GM23338 (cell line): ENCODE data around the gene ASPSCR1. TPM values are rescaled to one million over a fixed set of nuclear protein-coding genes. Genes with fewer than 3 reads are reported as not detected.

Source experiments
- ATAC-seq: fragments of 200-7000 bp; cut with Tn5 transposase; 3 replicates; pipeline ENCODE4 v1.9.1; 2020
- DNase-seq: peaks from one replicate; pipeline ENCODE4 v3.0.0-alpha.2; 2015; ENCODE audit warnings: low spot score
- H2AFZ ChIP-seq: fragments of 200-600 bp; sonication (generic); 2 replicates; pipeline ENCODE4 v1.8.0; 2016; ENCODE audit warnings: antibody characterized with exemption, mild to moderate bottlenecking, moderate library complexity
- H3F3A ChIP-seq: fragments of 200-600 bp; sonication (generic); replicated peaks from 2 replicates; pipeline ENCODE4 v1.8.0; 2017; ENCODE audit warnings: antibody characterized with exemption, mixed run types, low read depth
- H3K27ac ChIP-seq: fragments of 200-600 bp; sonication (generic); 2 replicates; pipeline ENCODE4 v1.6.1; 2016; ENCODE audit warnings: low read depth
- H3K27me3 ChIP-seq: fragments of 200-600 bp; sonication (generic); 2 replicates; pipeline ENCODE4 v1.8.0; 2016; ENCODE audit warnings: mild to moderate bottlenecking, mixed run types, moderate library complexity; ENCODE audit not compliant: insufficient read depth
- H3K36me3 ChIP-seq: fragments of 200-600 bp; sonication (generic); 2 replicates; pipeline ENCODE4 v1.8.0; 2016; ENCODE audit warnings: mild to moderate bottlenecking; ENCODE audit not compliant: insufficient read depth
- H3K4me1 ChIP-seq: fragments of 200-600 bp; sonication (generic); 2 replicates; pipeline ENCODE4 v1.8.0; 2016; ENCODE audit warnings: mild to moderate bottlenecking, moderate library complexity; ENCODE audit not compliant: insufficient read depth
- H3K4me2 ChIP-seq: fragments of 200-600 bp; sonication (generic); 2 replicates; pipeline ENCODE4 v1.7.1; 2017; ENCODE audit warnings: mixed run types
- H3K4me3 ChIP-seq: fragments of 200-600 bp; sonication (generic); 2 replicates; pipeline ENCODE4 v1.6.1; 2016; ENCODE audit warnings: mixed run types
- H3K79me2 ChIP-seq: fragments of 200-600 bp; sonication (generic); replicated peaks from 2 replicates; pipeline ENCODE4 v1.8.0; 2017; ENCODE audit warnings: mild to moderate bottlenecking; ENCODE audit not compliant: insufficient read depth
- H3K9me2 ChIP-seq: fragments of 200-600 bp; sonication (generic); 2 replicates; pipeline ENCODE4 v1.8.0; 2017; ENCODE audit not compliant: insufficient read depth
- H4K20me1 ChIP-seq: fragments of 200-600 bp; sonication (generic); replicated peaks from 2 replicates; pipeline ENCODE4 v1.8.0; 2017; ENCODE audit warnings: mild to moderate bottlenecking; ENCODE audit not compliant: insufficient read depth
- H3K27ac Mint-ChIP-seq: 2 replicates; pipeline ENCODE4 v1.8.0; 2020; ENCODE audit warnings: inconsistent platforms, mild to moderate bottlenecking, moderate library complexity, mixed read lengths
- H3K27me3 Mint-ChIP-seq: 3 replicates; pipeline ENCODE4 v1.8.0; 2022; ENCODE audit warnings: low read depth, mild to moderate bottlenecking, moderate library complexity, mixed read lengths, inconsistent platforms; ENCODE audit not compliant: insufficient read depth, poor library complexity
- H3K36me3 Mint-ChIP-seq: 3 replicates; pipeline ENCODE4 v1.8.0; 2021; ENCODE audit warnings: low read depth, mild to moderate bottlenecking, inconsistent platforms, moderate library complexity, mixed read lengths
- H3K4me1 Mint-ChIP-seq: 3 replicates; pipeline ENCODE4 v1.8.0; 2020; ENCODE audit warnings: mild to moderate bottlenecking, inconsistent platforms, mixed read lengths
- H3K4me3 Mint-ChIP-seq: 3 replicates; pipeline ENCODE4 v1.8.0; 2021; ENCODE audit warnings: moderate library complexity, mild to moderate bottlenecking, inconsistent platforms, mixed read lengths
- H3K9me3 Mint-ChIP-seq: 3 replicates; pipeline ENCODE4 v1.8.0; 2020; ENCODE audit warnings: moderate library complexity, mild to moderate bottlenecking, inconsistent platforms, mixed read lengths
- ETS1 ChIP-seq: IDR thresholded peaks from 2 replicates; pipeline ENCODE4 v1.6.1; 2016; ENCODE audit warnings: antibody characterized with exemption
- EZH2 ChIP-seq: fragments of 200-600 bp; sonication (generic); IDR thresholded peaks from one replicate; pipeline ENCODE4 v1.8.0; 2017; ENCODE audit warnings: antibody characterized with exemption, mild to moderate bottlenecking, low read depth; ENCODE audit not compliant: unreplicated experiment
- NANOG ChIP-seq: IDR thresholded peaks from 2 replicates; pipeline ENCODE4 v1.6.1; 2016; ENCODE audit warnings: antibody characterized with exemption, borderline replicate concordance
- POLR2AphosphoS5 ChIP-seq: IDR thresholded peaks from 2 replicates; pipeline ENCODE4 v1.6.1; 2016; ENCODE audit warnings: antibody characterized with exemption, low read depth
- REST ChIP-seq: IDR thresholded peaks from one replicate; pipeline ENCODE4 v1.6.1; 2018; ENCODE audit warnings: antibody characterized with exemption; ENCODE audit not compliant: unreplicated experiment
- STAT1 ChIP-seq: IDR thresholded peaks from one replicate; pipeline ENCODE4 v1.6.1; 2016; ENCODE audit warnings: antibody characterized with exemption; ENCODE audit not compliant: unreplicated experiment
- ZNF331 ChIP-seq: fragments of 250-450 bp; sonication (Bioruptor Pico); IDR thresholded peaks from 2 replicates; pipeline ENCODE4 v1.5.0; 2020; ENCODE audit warnings: low read depth, mild to moderate bottlenecking, moderate library complexity
- ZNF462 ChIP-seq: fragments of 250-450 bp; sonication (Bioruptor Pico); IDR thresholded peaks from 2 replicates; pipeline ENCODE4 v1.5.0; 2020; ENCODE audit warnings: mild to moderate bottlenecking, moderate library complexity
- polyA plus RNA-seq: library from polyadenylated mRNA; unstranded; fragments of >200 nt; fragmentation: Nextera tagmentation; extraction: Ambion mirVana; gene quantifications from 2 replicates; pipeline ENCODE4 v1.2.1, GENCODE V29; 2016
- total RNA-seq: library from RNA; depleted of rRNA; stranded (reverse); fragments of >200 nt; shearing (Covaris generic); gene quantifications from 2 replicates; pipeline ENCODE4 v1.2.3, GENCODE V29; 2014

The ASPSCR1 gene
- total and polyA plus RNA-seq, 2 experiments from 2014 or later = 44.2 to 46.9 TPM

DNA sequence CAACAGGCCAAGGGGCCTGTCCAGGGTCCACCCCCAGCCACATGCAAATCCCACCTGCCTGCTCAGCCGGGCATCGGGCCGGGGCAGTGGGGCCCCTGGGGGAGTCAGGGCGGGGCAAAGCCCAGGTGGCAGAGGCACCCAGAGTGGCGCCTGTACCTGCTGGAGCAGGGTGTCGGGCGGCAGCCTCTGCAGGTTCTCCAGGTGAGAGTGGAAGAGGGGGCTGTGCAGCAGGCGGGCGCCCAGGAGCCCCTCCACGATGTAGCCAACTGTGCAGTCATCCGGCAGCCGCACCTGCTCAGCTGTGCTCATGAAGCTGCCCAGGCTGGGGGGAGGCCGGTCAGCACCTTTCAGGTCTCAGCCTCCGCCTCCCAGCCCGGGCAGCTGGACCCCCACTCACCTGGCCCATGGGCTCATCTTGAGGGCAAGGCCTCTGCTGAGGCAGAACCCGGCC is 72.1 kb downstream of the ASPSCR1 start:
- H3K79me2 ChIP-seq = peaks cover 9% of the 10 kb centered on the region; the same call in 1 of the 2 replicates
- no peak overlapping the region for H3K4me2 ChIP-seq
- no peak overlapping the region for H3K27ac Mint-ChIP-seq
- no peak overlapping the region for H3K4me3 ChIP-seq
- peaks cover 11% of the 10 kb centered on the region for H3K27me3 Mint-ChIP-seq
- 0 out of 2 replicates have a peak, but pooled peaks cover 6% of the 10 kb centered on the region for H3F3A ChIP-seq
- no peaks in the 10 kb centered on the region for H3K36me3 ChIP-seq
- peaks cover 8% of the 10 kb centered on the region; the same call in 1 of the 2 replicates for H4K20me1 ChIP-seq
- TF ChIP-seq ETS1 (no peak), ZNF462 (CRISPR knock-in tag) (no peak), POLR2AphosphoS5 (no peak), ZNF331 (CRISPR knock-in tag) (no peak), EZH2 (no peak), NANOG (no peak), STAT1 (no peak), REST (no peak)
- no peaks in the 10 kb centered on the region for H3K4me1 ChIP-seq
- H3K4me3 Mint-ChIP-seq = no peak overlapping the region
- no peaks in the 10 kb centered on the region for H3K9me2 ChIP-seq
- H3K9me3 Mint-ChIP-seq = no peaks in the 10 kb centered on the region
- no peaks in the 10 kb centered on the region for H3K27me3 ChIP-seq
- H3K36me3 Mint-ChIP-seq = peaks cover 8% of the 10 kb centered on the region
- no peak for ATAC-seq
- DNase-seq = no peak
- H2AFZ ChIP-seq = no peak overlapping the region
- no peaks in the 10 kb centered on the region; the same call in 2 of the 3 replicates for H3K4me1 Mint-ChIP-seq
- no peak overlapping the region for H3K27ac ChIP-seq
